ENCODE measurements around the gene LINS1.

Gene LINS1, protein sequence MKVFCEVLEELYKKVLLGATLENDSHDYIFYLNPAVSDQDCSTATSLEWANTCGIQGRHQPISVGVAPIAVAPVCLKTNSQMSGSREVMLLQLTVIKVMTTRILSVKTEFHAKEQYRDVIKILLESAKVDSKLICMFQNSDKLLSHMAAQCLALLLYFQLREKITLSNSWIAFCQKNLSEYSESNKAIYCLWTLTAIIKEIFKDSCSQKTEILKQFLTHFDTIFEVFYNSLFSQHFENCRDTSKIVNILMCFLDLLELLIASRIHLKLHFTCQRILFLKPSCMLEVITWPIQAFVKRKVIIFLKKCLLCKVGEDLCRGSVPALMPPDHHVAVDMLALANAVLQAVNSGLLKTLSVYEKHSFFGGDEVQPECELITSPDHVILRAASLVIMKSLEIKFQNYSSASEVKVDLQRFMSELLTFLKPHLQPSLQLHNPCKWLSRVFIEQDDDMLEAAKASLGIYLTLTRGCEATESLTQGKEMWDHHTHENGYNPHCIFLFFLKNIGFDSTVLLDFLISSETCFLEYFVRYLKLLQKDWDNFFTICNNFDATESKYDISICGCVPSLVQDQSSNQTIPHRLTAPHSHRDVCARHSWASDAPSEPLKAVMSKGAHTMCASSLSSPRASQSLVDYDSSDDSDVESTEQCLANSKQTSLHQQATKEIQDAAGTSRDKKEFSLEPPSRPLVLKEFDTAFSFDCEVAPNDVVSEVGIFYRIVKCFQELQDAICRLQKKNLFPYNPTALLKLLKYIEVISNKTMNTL

DNA sequence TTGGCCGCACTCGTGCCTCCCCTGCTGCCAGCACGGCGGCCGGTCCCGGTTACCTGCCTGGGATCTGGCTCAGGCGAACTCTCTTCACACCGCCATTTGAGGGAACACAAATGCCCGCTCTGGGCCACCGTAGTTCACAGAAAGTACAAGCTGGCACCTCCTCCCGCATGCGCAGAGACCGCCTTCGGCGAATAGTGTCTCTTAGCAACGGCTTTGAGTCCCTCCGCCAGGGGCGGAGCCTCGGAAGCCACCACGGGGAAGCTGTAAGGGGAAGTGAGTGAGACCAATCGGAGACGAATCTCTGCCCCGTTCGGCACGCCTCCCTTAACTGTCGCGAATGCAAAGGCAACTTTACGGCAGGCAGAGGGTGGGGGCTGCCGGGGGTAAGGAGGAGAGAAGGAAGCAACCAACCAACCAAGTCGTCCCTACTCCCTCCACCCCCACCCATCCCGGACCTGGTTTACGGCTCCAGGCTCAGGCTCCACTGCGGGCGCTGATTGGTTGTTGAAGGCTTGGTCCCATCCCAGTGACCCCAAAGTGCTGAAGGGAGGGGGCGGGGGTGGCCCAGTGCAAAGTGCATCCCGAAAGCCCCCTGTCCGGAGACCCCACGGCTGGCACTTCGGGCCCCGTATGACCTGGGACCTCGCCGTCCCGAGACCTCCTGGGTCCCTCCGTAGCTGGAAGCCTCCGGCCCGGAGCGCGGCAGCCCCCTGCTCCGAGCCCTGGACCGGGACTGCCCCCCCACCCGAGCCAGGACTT is at the start of gene LINS1, which contains the start of gene ASB7:
Gene LINS1, minus strand, starts transcription at position 121 of the 759 bp plus-strand sequence. CDS start 21,342 bp downstream, outside the sequence.
Gene ASB7, plus strand, starts transcription at position 526 of the 759 bp plus-strand sequence. CDS start 9,628 bp downstream, outside the sequence.
- peak; percentile 74 for FAIRE-seq

DNA sequence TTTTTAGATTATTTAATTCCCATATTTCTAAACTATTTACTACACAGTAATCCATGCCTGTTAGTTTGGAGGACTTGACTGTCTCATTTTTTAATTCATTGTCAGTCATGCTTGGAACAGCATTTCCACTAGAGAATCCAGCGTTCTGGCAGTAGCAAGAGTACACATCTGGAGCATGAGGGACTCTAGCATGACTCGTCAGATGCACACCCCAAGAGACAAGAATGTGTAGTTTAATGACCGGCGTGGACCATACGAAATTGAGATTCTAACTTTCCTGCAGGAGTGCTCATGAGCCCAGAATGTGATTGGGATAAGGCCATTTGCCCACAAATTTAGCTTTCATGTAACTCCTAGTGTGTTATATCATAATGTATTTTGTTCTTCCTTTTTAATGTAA is 49.3 kb upstream of the LINS1 start:
- FAIRE-seq: no peak

DNA sequence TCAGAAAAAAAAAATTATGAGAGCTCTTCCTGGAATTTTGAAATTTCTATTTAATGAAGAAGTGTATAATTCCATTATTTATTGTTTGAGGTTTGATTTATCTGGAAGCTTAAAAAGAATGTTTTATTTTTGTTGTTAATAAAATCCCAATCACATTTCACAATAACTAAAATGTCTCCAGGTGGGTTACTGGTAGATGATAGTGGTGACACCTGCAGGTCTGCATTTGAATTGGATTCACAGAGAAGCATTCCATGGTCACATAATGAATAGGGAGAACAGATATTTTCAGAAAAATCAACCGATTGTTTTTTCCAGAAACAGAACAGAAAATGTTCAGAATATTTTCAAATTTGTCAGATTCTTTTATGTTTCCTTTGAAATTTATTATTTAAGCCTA is 48.7 kb upstream of the LINS1 start:
- no peak for FAIRE-seq

DNA sequence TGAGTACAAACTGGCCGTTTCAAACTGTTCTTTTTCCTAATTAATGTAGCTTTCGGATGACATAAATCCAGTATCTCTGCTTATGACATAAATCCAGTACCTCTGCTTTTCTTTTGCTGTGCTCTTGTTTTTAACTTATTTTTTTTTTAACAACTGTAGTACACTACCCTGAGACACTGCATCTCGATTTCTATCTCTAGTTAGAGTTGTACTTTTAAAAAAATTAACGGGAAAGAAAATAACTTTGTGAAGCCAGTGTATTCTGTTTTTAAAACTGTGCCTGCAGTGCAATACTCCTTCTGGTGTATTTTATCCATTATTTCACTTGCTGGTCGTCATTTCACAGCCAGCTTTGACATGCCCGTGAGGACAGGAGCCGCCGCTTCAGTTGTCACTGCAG is 47.0 kb upstream of the LINS1 start:
- FAIRE-seq: no peak

DNA sequence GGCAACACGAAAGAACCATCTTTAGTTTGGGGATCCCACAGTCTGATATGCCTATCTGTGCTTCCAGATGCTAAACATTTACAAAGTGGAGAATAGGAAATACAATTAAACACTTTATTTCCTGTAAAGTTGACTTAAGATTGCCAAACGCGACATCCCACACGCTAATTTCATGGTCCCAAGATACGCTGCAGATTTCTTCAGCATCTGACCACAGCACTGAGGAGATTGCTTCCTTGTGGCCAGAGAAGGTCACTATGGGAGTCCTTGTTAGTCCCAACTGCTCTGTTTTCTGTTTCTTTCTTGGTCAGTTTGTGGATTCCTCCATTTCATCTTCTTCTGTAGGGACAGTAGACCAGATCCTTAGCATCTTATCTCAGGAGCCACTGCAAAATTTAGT is 43.7 kb upstream of the LINS1 start:
- no peak for FAIRE-seq

DNA sequence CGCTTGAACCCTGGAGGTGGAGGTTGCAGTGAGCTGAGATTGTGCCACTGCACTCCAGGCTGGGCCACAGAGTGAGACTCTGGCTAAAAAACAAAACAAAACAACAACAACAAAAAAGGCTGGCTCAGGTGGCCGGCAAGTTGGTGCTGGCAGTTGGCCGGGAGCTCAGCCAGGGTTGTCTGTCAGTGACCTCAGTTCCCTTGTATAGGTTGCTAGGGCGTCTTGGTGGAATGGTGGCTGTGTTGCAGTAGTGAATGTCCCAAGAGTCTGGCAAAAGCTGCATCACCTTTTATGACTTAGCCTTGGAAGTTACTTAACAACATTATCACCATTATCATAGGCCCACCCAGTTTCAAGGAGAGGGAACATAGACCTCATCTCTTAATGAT is 41.0 kb upstream of the LINS1 start:
- no peak for FAIRE-seq

DNA sequence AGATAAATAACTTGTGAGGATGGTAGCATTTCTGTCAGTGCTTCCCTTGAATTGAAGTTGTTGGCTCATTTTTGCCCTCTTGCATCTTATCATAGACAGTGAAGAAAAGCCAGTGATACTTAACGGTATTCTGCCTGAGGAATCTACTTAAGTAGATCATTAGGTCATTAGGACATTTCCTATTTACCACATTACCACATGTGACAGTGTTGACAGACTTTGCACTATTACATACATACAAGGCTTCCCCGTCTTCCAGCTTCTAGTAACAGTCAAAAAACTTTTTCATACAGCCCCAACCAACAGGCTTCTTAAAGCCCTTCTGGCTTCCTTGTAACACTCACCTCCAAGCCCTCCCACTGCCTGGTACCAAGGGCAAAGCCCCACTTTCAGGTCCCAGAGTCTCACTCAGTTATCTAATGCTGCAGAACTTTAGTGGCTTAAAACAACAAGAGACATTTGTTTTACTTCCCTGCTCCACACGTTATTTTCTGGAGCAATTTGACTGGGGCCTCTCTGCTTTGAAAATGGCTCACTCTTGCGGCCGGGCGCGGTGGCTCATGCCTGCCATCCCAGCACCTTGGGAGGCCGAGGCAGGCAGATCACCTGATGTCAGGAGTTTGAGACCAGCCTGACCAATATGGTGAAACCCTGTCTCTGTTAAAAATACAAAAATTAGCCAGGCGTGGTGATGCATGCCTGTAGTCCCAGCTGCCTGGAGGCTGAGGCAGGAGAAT is 40.4 kb upstream of the LINS1 start:
- no peak for FAIRE-seq

DNA sequence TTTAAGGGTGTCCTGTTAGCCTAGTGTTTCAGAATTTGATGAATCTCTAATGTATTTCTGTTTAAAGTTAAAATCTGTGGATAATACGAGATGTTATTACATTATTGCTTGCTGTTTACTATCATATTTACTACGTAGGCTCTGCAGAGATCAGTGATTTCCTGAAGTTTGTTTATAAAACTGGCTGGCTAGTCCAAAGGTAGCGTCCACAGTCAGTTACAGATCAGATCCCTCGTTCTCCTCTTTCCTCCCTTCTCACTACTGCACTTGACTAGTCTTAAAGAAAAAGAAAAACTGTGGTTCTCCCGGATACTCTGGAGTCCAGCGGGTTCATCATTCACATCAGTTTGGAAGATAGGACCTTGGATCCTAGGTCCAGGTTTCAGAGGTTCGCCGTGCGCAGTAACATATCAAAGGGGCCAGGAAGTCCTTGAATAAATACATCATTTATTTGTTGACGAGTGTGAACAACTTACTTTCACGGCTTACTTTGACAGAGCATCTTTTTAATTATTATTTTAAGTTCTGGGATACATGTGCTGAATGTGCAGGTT is 36.3 kb upstream of the LINS1 start:
- no peak for FAIRE-seq

DNA sequence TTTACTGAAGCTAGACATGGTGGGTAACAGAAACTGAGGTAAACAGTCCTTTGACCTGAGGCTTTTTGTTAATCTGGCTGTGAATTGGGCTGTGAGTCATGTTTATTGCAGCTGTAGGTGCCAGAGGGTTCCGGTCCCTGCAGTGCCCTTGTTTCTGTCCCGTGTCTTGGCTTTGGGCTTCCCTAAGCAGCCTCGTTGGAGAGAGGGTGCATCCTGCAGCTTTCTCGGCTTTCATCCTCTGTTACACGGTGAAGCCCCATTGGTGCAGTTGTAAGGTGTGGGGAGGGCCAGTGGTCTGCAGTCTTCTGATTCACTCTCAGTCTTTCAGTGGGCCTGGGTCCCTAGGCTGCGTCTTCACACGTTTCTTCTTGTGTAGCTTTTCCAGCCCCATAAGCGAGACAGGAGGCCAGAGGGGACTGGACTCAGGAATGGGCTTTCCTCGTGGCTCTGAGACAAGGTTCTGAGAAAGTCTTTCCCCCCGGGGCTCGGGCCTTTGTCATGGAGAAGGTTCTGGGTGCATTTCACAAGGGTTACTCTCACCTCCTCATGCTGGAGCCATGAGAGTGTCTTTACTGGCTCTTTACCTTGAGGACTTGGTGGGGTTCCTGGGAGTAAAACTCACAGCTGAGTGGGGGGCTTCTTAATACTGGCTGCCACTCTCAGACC is 33.6 kb upstream of the LINS1 start:
- FAIRE-seq: no peak

DNA sequence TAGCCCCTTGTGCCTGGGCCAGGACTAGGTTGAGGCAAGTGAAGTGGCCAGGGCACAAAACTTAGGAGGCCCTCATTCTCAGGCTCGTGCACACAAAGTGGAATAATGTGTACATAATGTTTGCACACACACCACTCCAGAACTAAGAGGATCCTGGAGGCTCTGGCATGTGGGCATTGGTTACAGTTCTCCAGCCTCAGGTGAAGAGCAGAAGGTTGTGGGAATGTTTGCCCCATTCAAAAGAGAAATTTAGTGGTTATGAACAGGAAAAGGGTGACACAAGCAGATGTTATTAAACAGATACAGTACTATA is 31.7 kb upstream of the LINS1 start:
- FAIRE-seq: no peak

DNA sequence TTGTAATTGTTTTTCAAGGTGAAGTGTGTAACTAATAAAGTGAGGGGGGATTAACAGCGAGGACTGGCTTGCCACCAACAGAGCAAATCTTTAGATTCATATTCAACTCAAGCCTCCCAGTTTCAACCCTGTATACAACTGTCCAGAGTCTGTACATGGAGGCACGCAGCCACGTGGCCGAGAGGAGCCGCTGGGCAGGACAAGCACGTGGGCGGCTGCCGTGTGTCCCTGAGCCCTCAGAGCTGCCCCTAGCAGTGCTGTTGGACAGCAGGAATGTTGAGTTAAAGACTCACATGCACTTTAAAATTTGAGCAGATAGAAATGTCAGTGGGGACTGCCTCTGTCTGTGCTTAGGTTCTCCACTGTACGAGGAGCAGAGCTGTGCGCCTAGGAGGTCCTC is 29.8 kb upstream of the LINS1 start:
- no peak for FAIRE-seq

DNA sequence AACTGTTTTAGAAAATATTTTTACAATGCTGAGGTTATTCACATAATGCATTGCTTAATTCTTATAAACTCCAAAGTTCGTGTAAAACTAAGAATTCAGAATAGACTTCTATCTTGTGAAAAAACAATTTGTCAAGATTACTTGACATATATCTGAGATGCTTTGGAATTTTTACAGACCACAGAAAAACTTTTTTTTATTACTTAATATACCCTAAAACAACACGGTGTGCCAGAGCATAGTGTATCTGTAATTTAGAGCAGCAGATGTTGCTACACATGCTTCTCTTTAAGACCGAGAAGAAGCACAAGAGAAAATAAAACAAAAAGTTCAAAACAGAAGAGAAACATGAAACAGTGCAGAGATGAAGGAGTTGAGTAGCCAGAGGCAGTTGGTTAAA is 26.8 kb upstream of the LINS1 start:
- FAIRE-seq: no peak

DNA sequence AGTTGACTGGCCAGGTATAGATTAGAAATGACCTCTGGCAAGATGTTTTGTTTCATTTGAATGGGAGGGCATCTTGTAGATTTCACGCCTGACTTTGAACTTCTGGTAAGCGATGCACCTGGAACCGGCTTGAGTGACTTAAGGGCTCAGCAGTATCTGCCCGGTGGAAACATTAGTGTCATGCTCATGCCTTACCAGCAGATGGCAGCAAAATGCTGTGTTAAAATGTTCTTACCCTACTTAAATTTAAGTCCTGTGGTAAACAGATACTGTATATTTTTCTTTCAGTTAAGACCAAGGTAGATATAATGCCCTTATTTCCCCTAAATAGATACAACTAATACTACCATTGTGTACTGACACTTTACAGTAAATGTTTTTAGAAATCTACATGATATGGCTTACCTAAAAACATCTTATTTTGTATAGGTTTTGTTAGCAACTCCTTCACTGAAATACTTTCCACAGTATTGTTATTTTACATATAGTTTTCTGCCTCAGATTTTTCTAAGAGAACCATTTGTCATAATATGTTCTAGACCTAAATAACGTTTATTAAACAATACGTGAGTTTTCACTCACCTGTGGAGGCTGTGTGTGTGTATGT is 25.9 kb upstream of the LINS1 start:
- peak; percentile 85 for FAIRE-seq

DNA sequence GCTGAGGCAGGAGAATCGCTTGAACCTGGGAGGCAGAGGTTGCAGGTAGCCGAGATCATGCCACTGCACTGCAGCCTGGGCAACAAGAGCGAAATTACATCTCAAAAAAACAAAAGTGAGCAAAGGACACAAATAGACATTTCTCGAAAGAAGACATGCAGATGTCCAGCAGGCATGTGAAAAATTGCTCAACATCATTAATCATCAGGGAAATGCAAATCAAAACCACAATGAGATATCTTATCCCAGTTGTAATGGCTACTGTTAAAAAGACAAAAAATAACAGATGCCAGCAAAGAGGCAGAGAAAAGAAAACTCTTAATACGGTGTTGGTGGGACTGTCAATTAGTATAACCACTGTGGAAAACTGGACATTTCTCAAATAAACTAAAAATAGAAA is 21.3 kb upstream of the LINS1 start:
- FAIRE-seq: no peak

DNA sequence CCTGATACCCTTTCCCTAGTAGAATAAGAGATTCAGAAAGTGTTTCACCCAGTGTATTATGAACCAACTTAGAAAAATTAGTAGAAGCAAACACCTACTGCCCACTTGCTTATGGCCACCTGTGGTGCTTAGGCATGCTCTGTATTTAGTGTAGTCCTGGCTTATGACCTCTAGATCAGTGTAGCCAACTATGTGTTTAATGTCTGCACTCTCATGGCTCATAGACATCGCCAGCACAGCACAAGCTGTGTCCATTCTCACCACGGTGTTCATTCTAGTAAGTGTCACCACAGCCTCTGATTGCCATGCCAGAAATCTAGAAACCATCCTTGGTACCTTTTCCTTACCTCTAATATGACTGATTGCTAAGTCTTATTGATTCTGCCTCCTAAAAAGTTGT is 14.7 kb upstream of the LINS1 start:
- no peak for FAIRE-seq

DNA sequence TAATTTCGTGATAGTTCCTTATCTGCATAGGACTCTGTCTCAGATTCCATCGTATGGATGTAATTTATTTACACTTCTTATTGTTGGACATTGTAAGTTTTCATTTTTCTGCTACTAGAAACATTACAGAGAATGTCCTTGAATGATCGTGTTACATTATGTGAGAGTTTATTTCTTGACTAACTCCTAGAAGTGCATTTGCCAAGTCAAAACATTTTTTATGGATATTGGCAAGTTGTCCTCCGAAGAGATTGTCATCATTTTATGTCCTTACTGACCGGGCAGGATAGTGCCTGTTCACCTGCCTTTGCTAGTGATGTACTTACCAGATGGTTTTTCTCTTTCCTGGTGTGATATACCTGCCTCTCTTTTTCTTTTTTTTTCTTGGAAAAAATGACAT is 13.8 kb upstream of the LINS1 start:
- FAIRE-seq: no peak

DNA sequence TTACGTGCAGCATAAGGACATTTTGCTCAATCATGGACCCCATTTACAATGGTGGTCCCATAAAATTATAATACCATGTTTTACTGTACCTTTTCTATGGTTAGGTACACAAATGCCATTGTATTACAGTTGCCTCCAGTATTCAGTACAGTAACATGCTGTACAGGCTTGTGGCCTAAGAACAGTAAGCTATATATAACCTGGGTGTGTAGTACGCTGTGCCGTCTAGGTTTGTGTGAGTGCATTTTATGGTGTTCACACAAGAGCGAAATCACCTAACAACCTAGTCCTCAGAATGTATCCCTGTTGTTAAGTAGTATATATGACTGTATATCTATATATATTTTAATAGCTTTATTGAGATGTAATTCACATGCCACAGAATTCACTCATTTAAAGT is 12.9 kb upstream of the LINS1 start:
- FAIRE-seq: no peak

DNA sequence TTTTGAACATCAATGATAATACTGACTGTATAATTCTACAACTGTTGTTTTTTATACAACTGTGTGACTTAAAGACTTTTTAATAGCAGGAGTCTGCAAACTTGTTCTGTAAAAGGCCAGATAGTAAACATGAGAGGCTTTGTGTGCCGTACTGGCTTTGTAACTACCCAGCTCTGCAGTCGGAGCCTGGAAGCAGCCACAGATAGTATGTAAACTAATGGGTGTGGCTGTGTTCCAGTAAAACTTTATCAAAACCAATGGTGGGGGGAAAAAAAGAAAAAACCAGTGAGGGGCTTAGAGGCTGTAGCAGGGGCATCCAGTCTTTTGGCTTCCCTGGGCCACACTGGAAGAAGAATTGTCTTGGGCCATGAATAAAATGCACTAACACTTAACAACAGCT is 12.4 kb upstream of the LINS1 start:
- no peak for FAIRE-seq

DNA sequence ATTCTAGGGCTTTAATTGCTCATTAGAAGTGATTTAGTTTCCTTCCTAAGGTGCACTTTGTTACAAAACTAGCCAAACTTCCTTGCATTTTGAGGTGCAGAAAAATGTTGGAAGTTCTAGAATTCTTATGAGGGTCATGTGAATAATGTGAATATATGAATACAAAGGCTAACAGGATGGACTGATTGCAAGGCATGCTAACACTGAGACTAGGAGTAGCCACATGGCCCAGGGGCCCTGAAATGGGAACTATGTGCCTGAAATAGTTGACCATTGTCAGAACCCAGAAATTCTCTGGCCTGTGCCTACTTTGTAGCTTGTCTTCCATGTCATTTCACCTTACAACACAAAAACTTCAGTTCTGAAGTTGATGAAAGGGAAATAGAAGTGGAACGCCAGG is 11.2 kb upstream of the LINS1 start:
- FAIRE-seq: no peak

DNA sequence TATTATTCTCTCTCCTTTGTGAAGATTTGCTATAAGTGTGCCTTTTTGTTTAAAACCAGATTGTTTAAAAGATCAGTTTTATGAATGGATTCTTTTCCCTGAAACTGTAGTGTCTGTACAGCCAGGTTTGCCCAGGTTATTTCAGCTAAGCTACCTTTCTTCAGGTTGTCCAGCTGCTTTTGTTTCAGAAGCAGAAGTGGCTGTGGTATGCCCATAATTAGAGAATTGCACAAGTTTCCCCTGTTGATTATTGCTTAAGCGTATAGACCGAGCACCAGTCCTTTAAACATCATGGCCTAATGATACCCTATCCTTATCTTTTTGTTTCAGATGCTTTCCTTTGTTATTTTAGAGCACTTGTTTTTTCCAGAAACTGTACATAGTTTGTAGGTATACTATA is 10.6 kb upstream of the LINS1 start:
- no peak for FAIRE-seq

DNA sequence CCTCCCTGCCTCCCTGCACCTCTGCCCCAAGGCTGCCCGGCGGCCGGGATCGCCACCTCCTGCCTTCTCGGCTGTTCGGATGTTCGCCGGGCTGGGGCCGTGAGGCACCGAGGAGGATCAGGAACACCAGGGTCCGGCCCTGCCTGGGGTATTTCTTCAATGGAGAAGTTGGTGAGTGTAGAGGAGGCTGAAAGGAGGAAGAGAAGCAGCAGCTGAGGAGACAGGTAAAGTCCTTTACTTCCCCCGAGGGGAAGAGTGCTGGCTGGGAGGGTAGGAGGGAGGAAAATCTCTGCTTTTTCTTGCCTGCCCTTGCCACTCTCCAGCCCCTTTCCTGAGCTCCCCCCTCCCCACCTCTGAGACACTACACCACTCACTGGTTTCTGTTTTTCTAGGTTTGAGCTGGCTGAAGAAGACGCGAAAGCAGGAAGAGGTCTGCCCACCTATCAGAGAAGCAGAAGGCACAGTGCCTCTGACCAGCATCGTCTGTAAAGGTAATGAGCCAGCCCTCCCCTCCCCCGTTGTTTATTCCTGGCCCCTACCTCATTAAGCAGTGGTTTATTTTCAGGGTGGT is 924 bp upstream of the LINS1 start:
- no peak for FAIRE-seq

Measured in islet of Langerhans (tissue), 1 donor.